Stimulated activated CD8-positive, alpha-beta memory T cell treated with anti-CD3 and anti-CD28 coated beads, Interleukin-12 subunit alpha, Interleukin-12 subunit beta, amount 100 ng/mL, for 4 hours (primary cell): Measurements from ENCODE around the gene KCNH4.
"Not testable (repeated sequence)": the region's sequence is repeated elsewhere in the genome, so short reads cannot be mapped to it uniquely, and the experiment has no call there.

Experiments
- DNase-seq: peaks from one replicate; pipeline ENCODE4 v3.0.0-alpha.2; 2020; ENCODE audit warnings: low read depth

Gene KCNH4

GRCh38 chr17:42193969-42194899, 13.3 kb upstream of the KCNH4 start, which contains the start of gene GHDC:
Gene GHDC, minus strand, starts transcription at chr17:42194494. Its CDS starts 913 bp downstream, at chr17:42193581.
- DNase-seq = peak; percentile 67

- no peak for DNase-seq
Observed at GRCh38 chr17:42193216-42193968, 12.4 kb upstream of the KCNH4 start.

DNA sequence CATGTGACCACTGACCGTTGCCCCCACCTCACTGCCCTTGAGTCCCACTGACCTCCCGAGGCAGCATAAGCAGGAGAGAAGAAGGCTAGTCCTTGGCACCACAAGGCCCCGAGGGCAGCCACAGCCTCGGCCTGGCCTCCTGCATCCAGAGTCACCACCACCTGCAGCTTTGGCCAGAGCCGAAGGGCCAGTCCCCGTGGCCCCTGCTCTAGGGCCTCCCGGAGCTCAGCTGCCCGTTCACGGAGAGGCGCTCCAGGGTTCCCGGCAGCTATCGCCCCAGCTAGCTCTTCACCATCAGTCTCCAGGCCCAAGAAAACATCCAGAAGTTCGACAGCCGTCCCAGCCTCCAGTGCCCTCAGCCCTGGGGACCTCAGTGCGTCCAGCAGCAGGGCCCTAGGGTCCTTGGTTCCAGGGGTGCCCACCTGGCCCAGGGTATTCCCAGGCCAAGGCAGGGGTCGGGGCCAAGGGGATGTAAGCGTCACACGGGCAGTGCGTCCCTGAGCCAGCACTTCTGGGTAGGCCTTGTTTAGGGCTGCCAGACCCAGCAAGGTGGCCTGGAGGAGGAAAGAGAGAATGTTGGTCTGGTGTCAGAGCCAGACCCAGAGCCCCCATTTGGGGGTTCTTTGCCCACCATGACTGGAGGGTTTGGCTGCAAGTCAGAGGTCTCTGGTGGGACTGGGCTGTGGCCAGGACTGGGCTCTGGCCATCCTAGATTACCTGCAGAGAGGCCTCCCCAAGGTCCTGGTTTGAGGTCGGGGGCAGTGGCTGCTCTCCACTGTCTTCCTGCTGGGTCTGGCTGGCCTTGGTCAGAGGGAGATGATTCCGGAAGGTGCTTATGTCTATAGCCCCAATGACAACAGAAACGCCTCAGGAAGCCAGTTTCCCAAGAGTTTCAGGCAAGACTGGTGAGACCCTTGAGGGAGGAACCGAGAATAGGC, 11.5 kb upstream of the KCNH4 start:
- DNase-seq = no peak

DNA sequence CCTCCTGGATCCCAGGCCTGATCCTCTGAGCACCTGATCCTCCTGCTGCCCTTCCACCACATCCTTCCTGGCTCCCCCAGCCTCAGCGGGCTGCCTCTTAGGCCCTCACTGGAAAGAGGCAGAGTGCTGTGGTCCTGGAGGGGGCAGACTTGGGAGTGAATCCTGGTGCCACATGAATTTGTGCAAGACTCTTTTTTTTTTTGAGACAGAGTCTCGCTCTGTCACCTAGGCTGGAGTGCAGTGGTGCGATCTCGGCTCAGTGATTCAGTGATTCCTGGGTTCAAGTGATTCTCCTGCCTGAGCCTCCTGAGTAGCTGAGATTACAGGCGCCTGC, 10.3 kb upstream of the KCNH4 start:
- no peak for DNase-seq

DNA sequence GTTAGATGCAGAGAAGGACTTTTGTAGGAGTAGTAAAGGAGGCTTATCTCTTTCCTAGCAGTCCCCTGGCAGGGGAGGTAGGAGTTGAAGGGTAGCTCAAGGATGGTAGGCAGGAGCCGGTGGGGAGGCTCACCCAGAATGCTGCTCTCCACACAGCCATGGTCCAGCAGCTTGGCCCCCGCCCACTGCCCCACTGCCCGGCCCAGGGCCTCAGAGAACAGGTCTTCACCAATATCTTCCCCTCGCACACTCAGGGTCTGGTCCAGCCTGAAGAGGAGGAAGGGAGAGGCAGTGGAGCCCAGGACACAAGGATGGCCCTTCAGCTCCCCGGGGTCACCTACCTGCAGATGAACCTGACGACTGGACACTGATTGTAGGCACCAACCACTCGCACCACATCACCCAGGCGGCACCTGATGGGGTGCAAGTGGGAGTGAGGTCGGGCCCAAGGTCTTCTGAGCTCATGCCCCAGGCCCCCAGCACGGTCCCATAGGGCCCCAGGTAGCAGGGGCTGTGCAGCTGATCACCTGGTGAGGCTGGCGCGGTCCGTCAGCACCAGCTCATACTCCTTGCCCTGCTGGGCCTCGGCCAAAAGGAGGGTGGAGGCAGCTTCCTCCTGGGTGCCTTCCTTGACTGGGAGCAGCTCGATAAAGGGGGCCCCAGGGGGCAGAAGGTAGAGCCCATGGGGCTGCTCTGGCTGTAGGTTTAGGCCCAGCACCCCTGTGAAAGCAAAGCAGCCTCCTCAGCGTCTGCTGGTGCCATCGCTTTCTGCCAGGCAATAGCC, 9.7 kb upstream of the KCNH4 start:
- DNase-seq = no peak

DNA sequence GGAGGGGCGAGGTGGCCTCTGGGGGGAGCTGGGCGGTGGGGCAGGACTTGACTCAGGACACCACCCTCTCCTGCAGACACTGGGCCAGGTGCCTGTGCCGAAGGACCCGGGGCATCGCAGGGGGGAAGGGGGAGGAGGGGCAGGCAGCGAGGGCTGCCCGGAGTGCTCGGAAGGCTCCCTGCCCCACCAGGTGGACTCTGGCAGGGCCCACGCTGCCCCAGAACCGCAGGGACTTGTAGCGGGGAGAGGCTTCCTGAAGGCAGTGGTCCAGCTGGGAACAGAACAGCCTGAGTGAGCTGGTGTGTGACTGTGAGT, 8.7 kb upstream of the KCNH4 start:
- DNase-seq = no peak

DNA sequence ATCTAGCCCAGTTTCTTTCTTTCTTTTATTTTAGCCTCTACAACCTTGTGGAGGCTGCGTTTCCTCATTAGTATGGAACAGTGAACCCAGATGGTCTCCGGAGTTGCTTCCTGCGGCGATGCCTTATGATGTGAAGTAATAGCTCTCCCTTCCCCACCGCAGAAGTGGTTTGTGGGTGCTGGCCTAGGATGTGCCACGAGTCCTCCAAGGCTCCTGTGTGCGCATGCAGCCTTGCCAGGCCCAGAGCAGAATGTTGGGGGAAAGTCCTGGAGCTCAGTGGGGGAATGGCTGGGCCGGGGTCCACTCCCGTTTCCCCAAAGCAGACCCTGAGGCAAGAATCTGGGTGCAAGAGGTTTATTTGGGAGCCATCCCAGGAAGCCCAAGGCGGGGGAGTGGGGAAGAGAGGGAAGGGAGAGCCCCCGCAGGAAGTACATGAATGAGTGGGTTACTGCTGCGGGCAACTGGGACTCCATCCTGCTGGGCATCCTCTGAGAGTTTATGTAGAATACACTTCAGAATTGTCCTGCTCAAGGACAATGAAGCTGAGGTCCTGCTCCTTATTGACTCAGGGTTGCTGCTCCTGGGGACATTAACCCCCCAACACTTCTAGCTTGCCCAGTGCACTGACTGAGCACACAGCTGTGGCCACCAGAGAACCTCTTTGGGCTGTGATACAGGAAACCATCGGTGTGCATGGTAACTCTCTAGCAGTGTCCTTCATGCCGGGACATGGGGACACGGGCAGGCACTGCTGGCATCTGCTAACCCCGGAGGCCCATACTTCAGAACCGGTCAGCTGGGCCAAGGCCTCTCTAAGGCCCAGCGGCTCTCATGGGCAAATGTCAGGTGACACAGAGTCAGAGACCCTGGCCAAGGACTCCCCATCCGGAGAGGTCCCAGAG, 8.1 kb upstream of the KCNH4 start:
- DNase-seq = no peak

GRCh38 chr17:42187833-42188232, 6.9 kb upstream of the KCNH4 start:
- DNase-seq = no peak

DNA sequence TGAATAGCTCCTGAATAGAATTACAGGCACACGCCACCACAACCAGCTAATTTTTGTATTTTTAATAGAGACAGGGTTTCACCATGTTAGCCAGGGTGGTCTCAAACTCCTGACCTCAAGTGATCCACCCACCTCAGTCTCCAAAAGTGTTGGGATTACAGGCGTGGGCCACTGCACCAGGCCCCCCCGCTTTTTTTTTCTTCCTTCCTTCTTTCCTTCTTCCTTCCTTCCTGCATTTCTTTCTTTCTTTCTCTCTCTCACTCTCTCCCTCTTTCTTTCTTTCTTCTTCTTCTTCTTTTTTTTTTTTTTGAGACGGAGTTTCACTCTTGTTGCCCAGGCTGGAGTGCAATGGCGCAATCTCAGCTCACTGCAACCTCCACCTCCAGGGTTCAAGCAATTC, 5.2 kb upstream of the KCNH4 start:
- not testable (repeated sequence) for DNase-seq

DNA sequence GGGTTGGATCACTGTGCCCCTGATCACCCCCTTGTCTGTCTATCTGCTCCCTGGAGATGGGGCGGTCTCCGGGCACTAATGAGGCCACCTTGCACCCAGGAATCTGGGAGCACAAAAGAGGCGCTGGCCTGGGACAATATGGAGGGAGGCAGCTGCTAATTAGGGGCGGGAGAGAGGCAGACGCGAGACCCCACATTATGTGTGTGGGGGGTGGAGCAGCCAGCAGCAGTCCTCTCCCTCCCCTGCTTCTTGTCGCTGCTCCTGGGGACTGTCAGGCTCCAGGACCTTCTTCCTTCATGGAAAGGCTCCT, 4.6 kb upstream of the KCNH4 start:
- no peak for DNase-seq

GRCh38 chr17:42184713-42185620, 4.0 kb upstream of the KCNH4 start, which contains the start of gene HCRT:
Gene HCRT, minus strand, starts transcription at chr17:42185452. Its CDS starts 87 bp downstream, at chr17:42185365.
- DNase-seq = no peak

DNA sequence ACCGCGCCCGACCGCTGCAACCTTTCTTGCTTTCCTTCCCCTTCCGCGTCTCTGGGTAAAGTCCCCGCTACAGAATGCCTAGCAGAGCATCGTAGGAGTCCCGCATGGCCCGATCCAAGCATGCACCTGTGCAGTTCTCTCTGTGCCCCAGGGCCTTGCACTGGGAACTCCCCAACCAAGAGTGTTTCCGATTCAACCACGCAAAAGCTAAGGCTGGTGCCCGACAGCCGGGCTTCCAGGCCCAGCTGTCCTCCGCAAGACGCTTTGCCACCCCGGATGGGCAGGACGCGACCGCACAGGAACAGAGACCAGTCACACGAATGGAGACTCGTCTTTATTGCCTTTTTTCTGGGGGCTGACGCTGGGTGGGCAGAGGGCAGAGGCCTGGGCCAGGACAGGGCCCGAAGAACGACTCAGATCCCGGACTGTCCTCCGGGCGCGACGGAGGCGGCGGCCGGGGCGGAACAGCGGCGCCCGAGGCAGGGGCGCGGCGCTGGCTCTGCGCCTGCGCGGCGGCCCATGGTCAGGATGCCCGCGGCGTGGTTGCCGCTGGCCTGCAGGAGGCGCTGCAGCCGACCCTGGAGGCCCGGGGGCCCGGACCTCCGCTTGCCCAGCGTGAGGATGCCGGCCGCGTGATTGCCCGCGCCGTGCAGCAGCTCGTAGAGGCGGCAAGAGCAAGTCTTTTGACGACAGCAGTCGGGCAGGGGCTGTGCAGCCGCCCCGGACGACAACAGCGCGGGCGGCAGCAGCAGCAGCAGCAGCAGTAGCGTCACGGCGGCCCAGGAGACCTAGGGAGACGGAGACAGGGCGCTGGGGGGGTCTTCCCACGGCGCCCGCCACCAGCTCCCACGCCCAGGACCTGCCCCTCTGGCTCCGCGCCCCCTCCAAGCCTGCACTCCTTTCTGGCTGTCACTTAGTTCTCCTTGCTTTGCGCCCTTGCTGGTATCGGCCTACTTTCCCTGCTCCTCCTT, 3.1 kb upstream of the KCNH4 start:
- DNase-seq = peak; percentile 65

- DNase-seq = no peak
Observed at GRCh38 chr17:42182927-42183734, 2.2 kb upstream of the KCNH4 start.

DNA sequence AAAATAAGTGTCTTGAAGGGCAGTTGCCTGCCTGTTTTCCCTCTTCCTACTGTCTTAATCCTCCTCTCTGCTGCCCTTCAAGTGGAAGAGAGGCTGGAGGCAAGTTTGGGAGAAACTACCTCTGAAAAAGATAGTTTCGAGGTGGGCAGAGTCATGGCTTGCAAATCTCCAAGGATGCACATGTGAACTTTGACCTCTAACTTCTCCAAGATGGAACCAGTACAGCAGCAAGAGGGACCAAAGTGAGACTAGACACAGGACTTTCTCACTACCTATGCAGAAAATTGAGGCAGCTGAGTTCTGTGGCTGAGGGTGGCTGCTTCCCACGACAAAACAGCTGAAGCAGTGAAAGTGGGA, 887 bp upstream of the KCNH4 start:
- DNase-seq = no peak

- DNase-seq = no peak
Observed at GRCh38 chr17:42180411-42180921, 476 bp downstream of the KCNH4 start.

DNA sequence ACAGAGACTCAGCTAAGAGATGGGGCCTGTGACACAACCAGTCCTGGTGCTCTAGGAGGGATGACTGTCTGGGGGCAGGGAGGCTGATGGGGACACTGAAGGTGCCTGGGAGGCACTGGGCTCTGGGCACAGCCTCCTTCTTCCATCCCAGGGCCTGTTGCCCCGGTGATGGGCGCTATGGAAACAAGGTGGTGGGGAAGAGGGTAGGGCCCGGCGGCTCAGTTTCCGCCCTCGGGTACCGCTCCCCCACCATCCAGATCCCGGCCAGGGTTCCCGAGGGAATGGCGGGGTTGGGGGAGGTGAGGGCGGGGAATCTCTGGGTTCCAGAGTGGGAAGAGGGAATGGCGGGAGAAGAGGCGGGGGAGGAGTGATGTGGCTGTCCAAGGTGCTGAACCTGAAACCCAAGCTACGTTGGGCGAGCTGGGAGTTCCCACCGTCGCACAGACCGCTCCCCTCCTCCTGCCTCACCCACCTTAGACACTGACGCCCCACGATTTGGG, 981 bp downstream of the KCNH4 start:
- DNase-seq = no peak

- no peak for DNase-seq
Observed at GRCh38 chr17:42179335-42179734, 1.6 kb downstream of the KCNH4 start.
